HG03520 (cell line): ENCODE results near the gene RASD2.

ENCODE experiments used
- ATAC-seq: cut with Tn5 transposase; IDR thresholded peaks from one replicate; pipeline ENCODE4 v1.9.1; 2021; ENCODE audit warnings: mild to moderate bottlenecking, moderate library complexity; ENCODE audit not compliant: unreplicated experiment

The RASD2 gene

DNA sequence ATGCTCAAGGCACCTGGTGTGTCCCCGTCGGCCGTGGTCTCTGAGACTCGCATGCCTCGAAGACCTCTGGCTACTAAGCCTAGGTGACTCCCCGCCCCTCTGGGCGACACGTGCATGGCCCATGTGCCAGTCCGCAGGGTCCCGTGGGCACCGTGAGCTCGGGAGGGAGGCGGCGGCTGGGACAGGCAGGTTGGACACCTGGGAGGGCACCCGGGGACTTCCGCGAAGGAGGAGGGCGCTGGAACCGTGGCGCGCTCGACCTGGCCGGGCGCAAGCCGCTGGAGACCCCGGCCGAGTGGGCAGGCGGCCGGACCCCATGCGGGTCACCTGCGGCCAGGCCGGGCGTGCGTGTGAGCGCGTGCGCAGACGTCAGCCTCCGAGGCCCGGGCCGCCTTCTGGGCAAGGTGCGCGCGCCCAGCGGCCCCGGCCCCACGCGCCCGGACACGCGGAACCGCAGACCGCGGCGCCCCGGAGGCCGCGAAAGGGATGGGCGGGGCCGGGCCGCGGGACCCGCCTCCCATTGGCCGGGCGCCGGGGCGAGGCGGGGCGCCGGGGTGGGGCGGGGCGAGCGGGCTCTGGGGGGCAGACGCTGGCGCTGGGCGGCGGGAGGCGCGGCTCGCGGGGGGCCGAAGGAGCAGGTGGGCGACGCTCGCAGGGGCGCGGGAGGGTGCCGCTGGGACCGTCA, 579 bp upstream of the RASD2 start:
- no peak for ATAC-seq

DNA sequence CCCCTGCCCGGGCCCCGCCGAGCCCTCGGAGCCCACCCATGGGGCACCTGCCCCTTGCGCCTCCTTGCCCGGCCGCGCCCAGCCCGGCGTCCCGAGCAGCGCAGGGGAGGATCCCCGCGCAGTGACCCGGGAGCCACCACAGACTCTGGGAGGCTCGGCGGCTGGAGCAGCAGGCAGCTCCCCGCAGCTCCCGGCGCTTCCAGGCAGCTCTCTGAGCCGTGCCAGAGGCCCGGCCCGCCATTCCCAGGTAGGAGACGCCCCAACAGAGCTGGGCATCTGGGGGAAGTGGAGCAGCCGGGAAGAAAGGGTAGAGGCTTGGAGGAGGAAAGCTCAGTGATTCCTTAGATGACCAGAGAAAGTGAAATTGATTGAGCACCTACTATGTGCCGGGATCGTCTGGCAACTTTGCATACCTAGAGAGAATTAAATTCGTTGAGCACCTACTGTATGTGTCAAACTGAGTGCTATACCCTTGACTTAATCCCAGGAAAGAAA, 670 bp downstream of the RASD2 start:
- no peak for ATAC-seq

- no peak for ATAC-seq
These were observed 1.7 kb downstream of the RASD2 start for GRCh38 chr22:35542157-35542938.

GRCh38 chr22:35542939-35543516, 2.4 kb downstream of the RASD2 start:
- ATAC-seq, result no peak

- no peak for ATAC-seq
These were observed 3.1 kb downstream of the RASD2 start for GRCh38 chr22:35543702-35544101.

DNA sequence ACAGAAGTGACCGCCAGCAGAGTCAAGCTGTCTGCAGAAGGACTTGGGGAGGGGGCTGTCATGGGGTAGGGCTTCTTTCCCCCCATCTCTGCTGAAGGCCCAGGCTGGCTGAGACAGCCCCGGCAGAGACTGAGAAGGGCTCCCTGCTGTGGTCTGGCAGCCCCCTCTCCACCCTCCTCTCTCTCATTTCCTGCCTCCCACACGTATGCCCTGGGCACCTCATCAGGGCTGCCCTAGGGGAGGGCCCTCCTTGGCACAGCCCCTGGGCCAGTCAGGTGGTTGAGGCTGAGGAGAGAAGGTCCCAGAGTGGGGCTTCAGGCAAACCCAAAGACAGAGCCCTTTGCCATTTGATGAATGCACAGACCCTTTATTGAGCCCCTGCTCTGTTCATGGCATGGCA, 3.6 kb downstream of the RASD2 start:
- ATAC-seq, result no peak

DNA sequence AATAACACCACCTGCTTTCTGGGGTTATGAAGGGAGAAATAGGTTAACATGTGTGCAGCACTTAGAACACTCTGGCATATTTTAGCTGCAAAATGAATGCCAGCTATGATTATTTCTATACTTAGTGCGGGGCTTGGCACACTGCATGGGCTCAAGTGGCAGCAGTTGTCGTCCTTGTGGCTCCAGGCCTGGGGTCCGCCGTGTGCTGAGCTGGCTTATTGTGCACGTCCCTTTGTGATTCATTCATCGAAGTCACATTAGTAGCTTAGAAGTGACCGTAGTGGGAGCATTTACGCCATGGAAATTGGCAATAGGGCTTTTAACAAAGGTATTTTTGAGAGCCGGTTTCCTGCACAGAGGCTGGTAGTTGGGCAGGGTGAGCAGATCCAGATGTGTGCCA, 4.2 kb downstream of the RASD2 start:
- ATAC-seq, result no peak

DNA sequence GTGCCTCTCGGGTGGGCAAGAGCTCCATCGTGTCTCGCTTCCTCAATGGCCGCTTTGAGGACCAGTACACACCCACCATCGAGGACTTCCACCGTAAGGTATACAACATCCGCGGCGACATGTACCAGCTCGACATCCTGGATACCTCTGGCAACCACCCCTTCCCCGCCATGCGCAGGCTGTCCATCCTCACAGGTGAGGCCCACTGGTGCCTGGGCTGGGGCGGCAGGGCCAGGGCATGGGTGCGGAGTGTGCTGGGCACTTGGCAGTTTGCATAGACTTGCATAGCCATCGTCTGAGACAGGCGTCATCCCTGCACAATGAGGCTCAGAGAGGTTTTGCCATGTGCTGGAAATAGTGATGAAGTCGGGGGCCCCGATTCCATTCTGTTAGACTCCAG, 6.3 kb downstream of the RASD2 start:
- ATAC-seq, result no peak

DNA sequence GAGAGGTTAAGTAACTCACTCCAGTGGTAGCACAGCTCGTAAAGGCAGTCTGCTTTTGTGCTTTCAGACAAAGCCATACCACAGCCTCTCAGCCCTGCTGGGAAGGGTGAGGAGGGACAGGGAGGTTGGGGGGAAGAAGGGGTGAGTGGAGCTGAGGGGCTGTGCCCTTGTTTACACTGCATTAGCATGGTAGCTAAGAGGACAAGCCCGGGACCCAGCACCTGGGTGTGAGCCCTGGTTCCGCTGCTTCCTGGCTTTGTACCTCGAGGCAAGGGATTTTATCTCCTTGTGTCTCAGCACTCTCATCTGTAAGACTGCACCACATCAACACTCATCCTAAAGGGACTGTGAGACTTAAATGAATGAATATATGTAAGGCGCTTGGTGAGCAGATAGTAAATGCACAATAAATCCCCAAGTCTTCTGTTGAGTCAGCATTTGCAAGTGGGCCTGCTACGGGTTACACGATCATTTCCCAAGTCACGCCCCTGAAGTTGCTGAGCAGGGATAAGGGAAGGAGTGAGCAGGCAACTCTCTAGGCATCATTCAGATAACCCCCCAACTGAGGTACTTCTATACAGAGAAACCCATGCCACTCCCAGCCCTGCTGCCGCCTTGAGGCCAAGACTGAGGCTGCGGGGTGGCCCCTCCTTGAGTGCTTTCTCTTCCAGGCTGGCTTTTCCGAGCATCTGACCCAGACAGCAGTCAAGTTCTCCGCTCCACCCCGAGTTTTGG, 7.5 kb downstream of the RASD2 start:
- ATAC-seq, result no peak

DNA sequence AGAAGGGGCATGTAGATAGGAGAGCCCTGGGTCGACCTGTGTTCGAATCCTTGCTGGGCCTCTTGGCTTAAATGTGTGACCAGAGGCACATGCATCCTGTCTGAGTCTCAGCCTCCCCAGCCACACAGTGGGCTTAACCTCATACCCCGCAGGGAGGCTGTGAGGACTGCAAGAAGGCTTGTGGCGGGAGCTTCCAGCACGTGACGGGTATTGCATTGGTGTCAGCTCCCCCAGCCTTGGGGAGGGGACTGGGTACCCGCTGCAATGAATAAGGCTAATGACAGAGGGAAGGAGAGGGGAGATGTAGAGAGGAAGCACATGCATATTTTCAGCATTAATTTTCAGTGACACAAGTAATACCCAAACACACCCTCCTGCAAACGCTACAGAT, 8.1 kb downstream of the RASD2 start:
- no peak for ATAC-seq

DNA sequence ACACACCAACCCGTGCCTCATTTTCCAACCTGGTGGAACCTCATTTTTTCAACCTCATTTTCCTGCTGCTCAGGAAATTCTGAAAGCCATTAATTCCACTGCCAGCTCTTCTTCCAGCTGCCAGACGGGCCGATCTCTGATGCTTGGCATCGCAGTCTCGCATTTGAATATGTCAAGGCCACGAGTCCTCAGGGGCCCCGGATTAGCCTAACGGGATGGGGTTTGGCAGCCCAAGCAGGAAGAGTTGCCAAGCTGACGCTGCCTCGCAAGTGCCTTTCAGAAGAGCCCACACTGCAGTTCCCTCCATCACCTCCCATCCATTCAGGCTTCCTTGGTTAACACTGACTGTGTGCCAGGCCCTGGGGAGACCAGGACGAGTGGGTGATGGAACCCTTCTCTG, 8.7 kb downstream of the RASD2 start:
- ATAC-seq, result no peak

DNA sequence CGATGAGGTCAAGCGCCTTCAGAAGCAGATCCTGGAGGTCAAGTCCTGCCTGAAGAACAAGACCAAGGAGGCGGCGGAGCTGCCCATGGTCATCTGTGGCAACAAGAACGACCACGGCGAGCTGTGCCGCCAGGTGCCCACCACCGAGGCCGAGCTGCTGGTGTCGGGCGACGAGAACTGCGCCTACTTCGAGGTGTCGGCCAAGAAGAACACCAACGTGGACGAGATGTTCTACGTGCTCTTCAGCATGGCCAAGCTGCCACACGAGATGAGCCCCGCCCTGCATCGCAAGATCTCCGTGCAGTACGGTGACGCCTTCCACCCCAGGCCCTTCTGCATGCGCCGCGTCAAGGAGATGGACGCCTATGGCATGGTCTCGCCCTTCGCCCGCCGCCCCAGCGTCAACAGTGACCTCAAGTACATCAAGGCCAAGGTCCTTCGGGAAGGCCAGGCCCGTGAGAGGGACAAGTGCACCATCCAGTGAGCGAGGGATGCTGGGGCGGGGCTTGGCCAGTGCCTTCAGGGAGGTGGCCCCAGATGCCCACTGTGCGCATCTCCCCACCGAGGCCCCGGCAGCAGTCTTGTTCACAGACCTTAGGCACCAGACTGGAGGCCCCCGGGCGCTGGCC, 11.0 kb downstream of the RASD2 start:
- no peak for ATAC-seq

DNA sequence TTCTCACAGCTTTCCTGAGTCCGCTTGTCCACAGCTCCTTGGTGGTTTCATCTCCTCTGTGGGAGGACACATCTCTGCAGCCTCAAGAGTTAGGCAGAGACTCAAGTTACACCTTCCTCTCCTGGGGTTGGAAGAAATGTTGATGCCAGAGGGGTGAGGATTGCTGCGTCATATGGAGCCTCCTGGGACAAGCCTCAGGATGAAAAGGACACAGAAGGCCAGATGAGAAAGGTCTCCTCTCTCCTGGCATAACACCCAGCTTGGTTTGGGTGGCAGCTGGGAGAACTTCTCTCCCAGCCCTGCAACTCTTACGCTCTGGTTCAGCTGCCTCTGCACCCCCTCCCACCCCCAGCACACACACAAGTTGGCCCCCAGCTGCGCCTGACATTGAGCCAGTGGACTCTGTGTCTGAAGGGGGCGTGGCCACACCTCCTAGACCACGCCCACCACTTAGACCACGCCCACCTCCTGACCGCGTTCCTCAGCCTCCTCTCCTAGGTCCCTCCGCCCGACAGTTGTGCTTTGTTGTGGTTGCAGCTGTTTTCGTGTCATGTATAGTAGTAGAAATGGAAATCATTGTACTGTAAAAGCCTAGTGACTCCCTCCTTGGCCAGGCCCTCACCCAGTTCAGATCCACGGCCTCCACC, 11.7 kb downstream of the RASD2 start:
- ATAC-seq, result no peak

DNA sequence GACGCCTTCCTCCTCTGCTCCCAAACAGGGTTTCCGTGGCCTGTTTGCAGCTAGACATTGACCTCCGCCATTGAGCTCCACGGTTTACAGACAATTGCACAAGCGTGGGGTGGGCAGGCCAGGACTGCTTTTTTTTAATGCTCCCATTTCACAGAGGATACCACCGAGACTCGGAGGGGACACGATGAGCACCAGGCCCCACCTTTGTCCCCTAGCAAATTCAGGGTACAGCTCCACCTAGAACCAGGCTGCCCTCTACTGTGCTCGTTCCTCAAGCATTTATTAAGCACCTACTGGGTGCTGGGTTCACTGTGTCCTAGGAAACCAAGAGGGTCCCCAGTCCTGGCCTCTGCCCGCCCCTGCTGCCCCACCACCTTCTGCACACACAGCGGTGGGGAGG, 12.2 kb downstream of the RASD2 start:
- ATAC-seq, result no peak

DNA sequence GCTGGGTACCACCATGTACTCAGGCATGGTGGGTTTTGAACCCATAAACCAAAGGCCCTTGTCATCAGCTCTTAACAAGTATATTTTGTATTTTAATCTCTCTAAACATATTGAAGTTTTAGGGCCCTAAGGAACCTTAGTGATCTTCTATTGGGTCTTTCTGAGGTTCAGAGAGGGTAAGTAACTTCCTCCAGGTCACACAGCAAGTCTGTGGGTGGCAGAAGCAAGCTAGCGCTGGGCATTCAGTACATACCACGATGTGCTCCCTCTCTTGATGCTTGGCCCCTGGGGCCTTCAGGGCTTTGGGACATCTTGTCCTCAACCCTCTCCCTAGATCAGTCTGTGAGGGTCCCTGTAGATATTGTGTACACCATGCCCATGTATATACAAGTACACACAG, 12.7 kb downstream of the RASD2 start:
- ATAC-seq, result no peak

- no peak for ATAC-seq
These were observed 13.7 kb downstream of the RASD2 start for GRCh38 chr22:35554297-35554845.

DNA sequence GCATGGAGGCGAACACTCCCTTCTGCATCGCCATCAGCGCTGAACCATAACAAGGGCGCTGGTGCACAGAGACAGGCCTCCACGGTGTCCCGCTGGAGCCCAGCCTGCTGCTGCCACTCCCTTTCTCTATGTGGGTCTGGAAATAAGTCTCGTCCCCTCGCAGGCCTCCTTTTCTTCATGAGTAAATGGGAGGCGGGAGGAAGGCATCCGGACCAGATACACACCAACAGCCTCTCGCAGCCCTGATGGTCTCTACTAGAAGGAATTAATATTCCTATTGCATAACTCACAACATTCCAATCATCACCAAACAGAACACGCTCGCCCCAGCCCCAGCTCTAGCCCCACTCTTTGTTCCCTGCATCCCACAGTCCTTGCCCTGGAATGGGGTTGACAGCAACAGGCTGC, 14.9 kb downstream of the RASD2 start:
- no peak for ATAC-seq

DNA sequence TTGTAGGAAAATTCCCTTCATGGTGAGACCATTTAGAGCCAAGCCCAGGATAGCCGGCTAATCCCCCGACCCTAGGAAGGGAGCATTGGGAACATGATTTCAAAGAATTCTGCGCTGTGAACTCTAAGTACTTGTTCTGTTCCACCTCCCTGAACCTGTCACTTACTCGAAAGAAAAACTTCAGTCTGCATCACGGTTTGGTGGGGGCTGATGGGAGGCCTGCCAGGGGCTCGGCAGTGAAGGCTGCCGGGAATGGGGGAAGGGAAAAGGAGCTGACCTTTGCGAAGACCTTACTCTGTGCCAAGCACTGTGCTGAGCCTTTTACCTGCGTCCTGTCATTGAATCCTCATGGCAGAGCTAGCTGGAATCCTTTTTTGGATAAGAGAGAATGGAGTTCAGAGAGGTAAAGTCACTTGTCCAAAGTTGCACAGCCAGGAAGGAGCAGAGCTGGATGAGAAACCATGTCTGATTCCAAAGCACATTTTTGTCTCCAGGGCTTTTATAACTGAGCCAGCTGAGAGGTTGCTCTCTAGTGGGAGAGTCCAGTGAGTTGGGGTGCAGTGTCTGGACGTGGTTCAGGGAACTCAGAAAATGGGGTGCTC, 15.4 kb downstream of the RASD2 start:
- no peak for ATAC-seq

DNA sequence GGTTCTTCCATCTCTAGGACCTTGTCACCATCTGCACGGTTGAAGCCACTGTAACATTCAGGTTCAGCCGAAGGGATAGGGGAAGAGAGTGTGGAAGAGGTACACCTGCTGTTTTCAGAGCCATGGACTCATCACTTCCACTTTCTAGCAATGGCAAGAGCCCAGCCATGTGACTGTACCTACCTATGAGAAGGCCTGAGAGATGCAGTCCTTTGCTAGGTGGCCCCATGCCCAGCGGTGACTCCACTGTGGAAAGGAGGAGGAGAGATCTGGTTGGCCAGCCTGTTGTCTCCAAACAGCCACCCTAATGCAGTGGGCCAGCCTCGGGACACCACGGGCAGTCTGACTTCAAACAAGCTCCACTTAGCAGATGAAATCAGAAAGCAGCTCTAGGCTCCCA, 16.0 kb downstream of the RASD2 start:
- ATAC-seq, result no peak

- no peak for ATAC-seq
These were observed 17.4 kb downstream of the RASD2 start for GRCh38 chr22:35558031-35558430.
